ENCODE results near the gene RAD54L. TPM values are rescaled to one million over a fixed set of nuclear protein-coding genes. Genes with fewer than 3 reads are reported as not detected.

Gene RAD54L
- total RNA-seq, result 1 to 10 TPM; 1.8 to 2.3 (median 1.8) TPM
- 1.1 TPM for total RNA-seq (2013)

GRCh38 chr1:46247436-46248121 is at the start of gene RAD54L:
RAD54L (plus strand) TSS chr1:46247763; CDS start chr1:46248406, 643 bp downstream.
- peak within 1 kb of the TSS; percentile 62 for H3K27ac ChIP-seq (ENCODE audit: low read length)
- H3K4me3 Mint-ChIP-seq, result peak within 1 kb of the TSS; percentile 89
- peak within 1 kb of the TSS; percentile 70 for H3K4me3 ChIP-seq (ENCODE audit: low read length)
- H3K27me3 ChIP-seq (ENCODE audit: control insufficient read depth, insufficient read depth, low read length), result no peaks in the 10 kb centered on the region
- peak within 1 kb of the TSS; percentile 68 to 89 for H3K27ac Mint-ChIP-seq
- peak; percentile 94 to 99 (median 96) for ATAC-seq
- intact Hi-C loops (cut with micrococcal nuclease), result loop anchor here (1.0 to 5.0 kb wide), 4 partner anchors 56 to 560 kb away; partner anchors contain the start of genes GPBP1L1, LRRC41, NSUN4 and PIK3R3
- no peaks in the 10 kb centered on the region for H3K36me3 Mint-ChIP-seq
- no peaks in the 10 kb centered on the region for H3K36me3 ChIP-seq (ENCODE audit: control insufficient read depth, insufficient read depth, low read length)
- peak; percentile 92 to 99 for DNase-seq
- H3K4me1 Mint-ChIP-seq, result peaks cover 0 to 21% of the 10 kb centered on the region in 2 donors
- no peaks in the 10 kb centered on the region for H3K9me3 Mint-ChIP-seq
- H3K9me3 ChIP-seq (ENCODE audit: control insufficient read depth, insufficient read depth, low read length), result no peaks in the 10 kb centered on the region
- H3K4me1 ChIP-seq (ENCODE audit: control insufficient read depth, insufficient read depth, low read length), result peaks cover 19% of the 10 kb centered on the region
- no peaks in the 10 kb centered on the region for H3K27me3 Mint-ChIP-seq (ENCODE audit: low read depth in 2 of 2)
- TF ChIP-seq CTCF (IDR thresholded peaks at IDR 0.05), result no peak
- WGBS (ENCODE audit: insufficient coverage), result under 1% methylated on average over 36 of the region's 49 CpGs

- DNase-seq (peak; percentile 74 to 77), ATAC-seq (peak; percentile 94 to 96 (median 94))
- H3K27me3 ChIP-seq (ENCODE audit: control insufficient read depth, insufficient read depth, low read length), result no peaks in the 10 kb centered on the region
- H3K4me3 ChIP-seq (ENCODE audit: low read length), result peak within 1 kb of the TSS; percentile 76
- Mint-ChIP-seq H3K4me1 (peaks cover 6 to 22% of the 10 kb centered on the region in 2 donors), H3K27ac (peak within 1 kb of the TSS in 1 of 2 donors; percentile 68), H3K9me3 (no peaks in the 10 kb centered on the region), H3K36me3 (no peaks in the 10 kb centered on the region), H3K27me3 (ENCODE audit: low read depth in 2 of 2) (peaks cover 3 to 6% of the 10 kb centered on the region in 2 donors), H3K4me3 (peak within 1 kb of the TSS; percentile 76)
- intact Hi-C loops (cut with micrococcal nuclease), result no loop called here
- WGBS (ENCODE audit: insufficient coverage), result under 1% methylated on average over 67 of the region's 67 CpGs
- H3K9me3 ChIP-seq (ENCODE audit: control insufficient read depth, insufficient read depth, low read length), result no peaks in the 10 kb centered on the region
- H3K36me3 ChIP-seq (ENCODE audit: control insufficient read depth, insufficient read depth, low read length), result peaks cover 23% of the 10 kb centered on the region
- peak within 1 kb of the TSS; percentile 60 for H3K27ac ChIP-seq (ENCODE audit: low read length)
- peaks cover 27% of the 10 kb centered on the region for H3K4me1 ChIP-seq (ENCODE audit: control insufficient read depth, insufficient read depth, low read length)
- TF ChIP-seq CTCF (IDR thresholded peaks at IDR 0.05), result no peak
Measured at GRCh38 chr1:46197964-46198811, 49.4 kb upstream of the RAD54L start, which contains the start of gene POMGNT1. POMGNT1 (minus strand) TSS chr1:46198434; CDS start chr1:46197821, 613 bp downstream.

- Mint-ChIP-seq H3K27ac (peak overlapping the region in 1 of 2 donors; percentile 68), H3K36me3 (no peaks in the 10 kb centered on the region), H3K4me1 (peaks cover 7 to 32% of the 10 kb centered on the region in 2 donors), H3K4me3 (peak overlapping the region; percentile 76), H3K27me3 (ENCODE audit: low read depth in 2 of 2) (peaks cover 6 to 7% of the 10 kb centered on the region in 2 donors), H3K9me3 (no peaks in the 10 kb centered on the region)
- Histone ChIP-seq H3K9me3 (ENCODE audit: control insufficient read depth, insufficient read depth, low read length) (no peaks in the 10 kb centered on the region), H3K27me3 (ENCODE audit: control insufficient read depth, insufficient read depth, low read length) (no peaks in the 10 kb centered on the region), H3K4me1 (ENCODE audit: control insufficient read depth, insufficient read depth, low read length) (peaks cover 32% of the 10 kb centered on the region), H3K4me3 (ENCODE audit: low read length) (no peak overlapping the region), H3K36me3 (ENCODE audit: control insufficient read depth, insufficient read depth, low read length) (peaks cover 14% of the 10 kb centered on the region), H3K27ac (ENCODE audit: low read length) (no peak overlapping the region)
- WGBS (ENCODE audit: insufficient coverage), result 100% methylated on average over 3 of the region's 3 CpGs
- intact Hi-C loops (cut with micrococcal nuclease), result no loop called here
- ATAC-seq (no peak), DNase-seq (peak in 1 of 2 donors; percentile 2)
- TF ChIP-seq CTCF (IDR thresholded peaks at IDR 0.05), result no peak
Measured at GRCh38 chr1:46199233-46199749, 48.3 kb upstream of the RAD54L start.
